Neutrophil (primary cell): ENCODE data around the gene CDHR5.
"Not testable (repeated sequence)": the region's sequence is repeated elsewhere in the genome, so short reads cannot be mapped to it uniquely, and the experiment has no call there.

Experiments
- H3K27ac ChIP-seq: fragments of 200-600 bp; sonication (generic); 2 replicates; pipeline ENCODE4 v1.5.1; 2016; ENCODE audit warnings: mild to moderate bottlenecking, moderate library complexity
- H3K27me3 ChIP-seq: fragments of 200-600 bp; sonication (generic); 2 replicates; pipeline ENCODE4 v1.6.0; 2016; ENCODE audit warnings: mild to moderate bottlenecking
- H3K36me3 ChIP-seq: fragments of 200-600 bp; sonication (generic); 2 replicates; pipeline ENCODE4 v1.5.1; 2017
- H3K4me1 ChIP-seq, 2 experiments: fragments of 200-600 bp in 1 of 2; sonication (generic) in 1 of 2; 1 replicate in 1 of 2; 2 replicates in 1 of 2; pipeline versions ENCODE4 v1.5.1 to v1.6.1; 2013 to 2016; ENCODE audit warnings: low read depth in 1 of 2, low read length in 1 of 2, mild to moderate bottlenecking in 1 of 2, moderate library complexity in 1 of 2; ENCODE audit not compliant: control insufficient read depth in 1 of 2, insufficient read depth in 1 of 2
- H3K4me3 ChIP-seq, 2 experiments: fragments of 200-600 bp in 1 of 2; sonication (generic) in 1 of 2; 1 replicate in 1 of 2; 2 replicates in 1 of 2; pipeline ENCODE4 v1.5.1; 2013 to 2016; ENCODE audit warnings: low read depth in 1 of 2, low read length in 1 of 2, mild to moderate bottlenecking in 1 of 2, moderate library complexity in 1 of 2
- H3K9me3 ChIP-seq: fragments of 200-600 bp; sonication (generic); 2 replicates; pipeline ENCODE4 v1.5.1; 2016
- CTCF ChIP-seq: fragments of 200-600 bp; sonication (generic); IDR thresholded peaks from 2 replicates; pipeline ENCODE4 v1.5.1; 2016; ENCODE audit warnings: antibody characterized with exemption

CDHR5 gene

GRCh38 chr11:650482-650881 is 25.7 kb upstream of the CDHR5 start:
- H3K4me3 ChIP-seq = no peak overlapping the region
- H3K4me1 ChIP-seq = no peaks in the 10 kb centered on the region
- H3K27ac ChIP-seq = no peak overlapping the region
- no peaks in the 10 kb centered on the region for H3K9me3 ChIP-seq
- no peaks in the 10 kb centered on the region for H3K27me3 ChIP-seq
- TF ChIP-seq CTCF = no peak
- peaks cover 30% of the 10 kb centered on the region for H3K36me3 ChIP-seq

GRCh38 chr11:647672-648158 is 23.0 kb upstream of the CDHR5 start:
- H3K4me1 ChIP-seq, H3K27ac ChIP-seq, H3K9me3 ChIP-seq, H3K27me3 ChIP-seq, H3K4me3 ChIP-seq: not testable (repeated sequence)
- peaks cover 48% of the 10 kb centered on the region for H3K36me3 ChIP-seq

- Histone ChIP-seq H3K9me3 (no peaks in the 10 kb centered on the region), H3K27me3 (peaks cover 3% of the 10 kb centered on the region), H3K4me3 (no peak overlapping the region), H3K27ac (no peak overlapping the region), H3K36me3 (peaks cover 46% of the 10 kb centered on the region), H3K4me1 (peaks cover 0 to 2% of the 10 kb centered on the region in 2 experiments)
- TF ChIP-seq CTCF = no peak
Measured at GRCh38 chr11:646214-646613, 21.5 kb upstream of the CDHR5 start.

GRCh38 chr11:645536-645935 is 20.8 kb upstream of the CDHR5 start:
- H3K9me3 ChIP-seq = no peaks in the 10 kb centered on the region
- H3K27ac ChIP-seq = no peak overlapping the region
- peaks cover 40% of the 10 kb centered on the region for H3K36me3 ChIP-seq
- no peak for TF ChIP-seq CTCF
- peaks cover 6 to 8% of the 10 kb centered on the region in 2 experiments for H3K4me1 ChIP-seq
- no peak overlapping the region for H3K4me3 ChIP-seq
- H3K27me3 ChIP-seq = peaks cover 10% of the 10 kb centered on the region

GRCh38 chr11:643849-644738 is 19.3 kb upstream of the CDHR5 start:
- H3K4me3 ChIP-seq = no peak overlapping the region
- no peak overlapping the region for H3K27ac ChIP-seq
- peaks cover 24% of the 10 kb centered on the region for H3K27me3 ChIP-seq
- H3K9me3 ChIP-seq = no peaks in the 10 kb centered on the region
- peaks cover 37% of the 10 kb centered on the region for H3K36me3 ChIP-seq
- H3K4me1 ChIP-seq = peaks cover 11 to 17% of the 10 kb centered on the region in 2 experiments
- no peak for TF ChIP-seq CTCF

GRCh38 chr11:643366-643765 is 18.6 kb upstream of the CDHR5 start:
- peaks cover 11 to 17% of the 10 kb centered on the region in 2 experiments for H3K4me1 ChIP-seq
- no peak overlapping the region for H3K4me3 ChIP-seq
- no peak for TF ChIP-seq CTCF
- no peaks in the 10 kb centered on the region for H3K9me3 ChIP-seq
- peaks cover 31% of the 10 kb centered on the region for H3K27me3 ChIP-seq
- no peak overlapping the region for H3K27ac ChIP-seq
- peaks cover 37% of the 10 kb centered on the region for H3K36me3 ChIP-seq
